KMS-11 (cell line): ENCODE data around the gene UTS2B.

ENCODE experiments used
- H2AFZ ChIP-seq: fragments of 200-600 bp; sonication (generic); 2 replicates; pipeline ENCODE4 v1.6.1; 2016; ENCODE audit warnings: antibody characterized with exemption, mixed run types, low read depth
- H3K27ac ChIP-seq: fragments of 200-600 bp; sonication (generic); 2 replicates; pipeline ENCODE4 v1.6.1; 2016; ENCODE audit warnings: mild to moderate bottlenecking, mixed run types
- H3K27me3 ChIP-seq: fragments of 200-600 bp; sonication (generic); 2 replicates; pipeline ENCODE4 v1.6.1; 2017; ENCODE audit warnings: mild to moderate bottlenecking, low read depth, mixed run types, moderate library complexity; ENCODE audit not compliant: insufficient read depth
- H3K36me3 ChIP-seq: fragments of 200-600 bp; sonication (generic); 2 replicates; pipeline ENCODE4 v1.6.1; 2017; ENCODE audit warnings: mild to moderate bottlenecking, mixed run types; ENCODE audit not compliant: insufficient read depth
- H3K4me1 ChIP-seq: fragments of 200-600 bp; sonication (generic); 2 replicates; pipeline ENCODE4 v1.6.1; 2016; ENCODE audit warnings: mild to moderate bottlenecking, low read depth, mixed run types; ENCODE audit not compliant: poor library complexity, severe bottlenecking
- H3K4me2 ChIP-seq: fragments of 200-600 bp; sonication (generic); 2 replicates; pipeline ENCODE4 v1.7.0; 2016; ENCODE audit warnings: mild to moderate bottlenecking, mixed run types
- H3K4me3 ChIP-seq: fragments of 200-600 bp; sonication (generic); IDR thresholded peaks from 2 replicates; pipeline ENCODE4 v1.6.1; 2017; ENCODE audit warnings: low read depth, low read length, mixed read lengths; ENCODE audit not compliant: insufficient read depth
- H3K79me2 ChIP-seq: fragments of 200-600 bp; sonication (generic); 2 replicates; pipeline ENCODE4 v1.6.1; 2016; ENCODE audit warnings: low read depth, mixed run types; ENCODE audit not compliant: insufficient read depth
- H3K9ac ChIP-seq: fragments of 200-600 bp; sonication (generic); 2 replicates; pipeline ENCODE4 v1.6.1; 2016; ENCODE audit warnings: mild to moderate bottlenecking, mixed run types
- H4K20me1 ChIP-seq: fragments of 200-600 bp; sonication (generic); 2 replicates; pipeline ENCODE4 v1.6.1; 2016; ENCODE audit warnings: mild to moderate bottlenecking, mixed run types; ENCODE audit not compliant: insufficient read depth
- CTCF ChIP-seq: fragments of 200-600 bp; sonication (generic); conservative IDR thresholded peaks from 2 replicates; pipeline ENCODE4 v1.6.1; 2017; ENCODE audit warnings: low read depth, mild to moderate bottlenecking, antibody characterized with exemption, low read length, moderate library complexity, mixed read lengths

The UTS2B gene

GRCh38 chr3:191338177-191338488, 7.8 kb upstream of the UTS2B start:
- no peak overlapping the region for H3K9ac ChIP-seq
- no peak overlapping the region for H3K27ac ChIP-seq
- no peaks in the 10 kb centered on the region for H3K36me3 ChIP-seq
- H3K27me3 ChIP-seq, result no peaks in the 10 kb centered on the region
- TF ChIP-seq CTCF, result no peak
- H3K79me2 ChIP-seq, result peaks cover 98% of the 10 kb centered on the region
- no peak overlapping the region for H3K4me3 ChIP-seq
- H2AFZ ChIP-seq, result no peak overlapping the region
- no peak overlapping the region for H3K4me2 ChIP-seq
- H3K4me1 ChIP-seq, result peaks cover 20% of the 10 kb centered on the region
- H4K20me1 ChIP-seq, result peaks cover 4% of the 10 kb centered on the region

- H3K27me3 ChIP-seq, result no peaks in the 10 kb centered on the region
- H3K27ac ChIP-seq, result no peak overlapping the region
Measured at GRCh38 chr3:191336833-191337232, 6.5 kb upstream of the UTS2B start.

GRCh38 chr3:191334346-191334893, 4.1 kb upstream of the UTS2B start:
- H3K36me3 ChIP-seq, result no peaks in the 10 kb centered on the region
- H2AFZ ChIP-seq, result no peak overlapping the region
- H4K20me1 ChIP-seq, result peaks cover 5% of the 10 kb centered on the region; the same call in 1 of the 2 replicates
- H3K4me3 ChIP-seq, result no peak overlapping the region
- peaks cover 98% of the 10 kb centered on the region for H3K79me2 ChIP-seq
- no peak for TF ChIP-seq CTCF
- peaks cover 45% of the 10 kb centered on the region for H3K4me1 ChIP-seq
- H3K9ac ChIP-seq, result no peak overlapping the region
- H3K27ac ChIP-seq, result no peak overlapping the region
- H3K4me2 ChIP-seq, result peak overlapping the region; percentile 10; the same call in 1 of the 2 replicates
- H3K27me3 ChIP-seq, result no peaks in the 10 kb centered on the region

More at GRCh38 chr3:191336833-191337232, 6.5 kb upstream of the UTS2B start:
- TF ChIP-seq CTCF, result no peak
- Histone ChIP-seq H2AFZ (no peak overlapping the region), H3K9ac (no peak overlapping the region), H3K79me2 (peaks cover 98% of the 10 kb centered on the region), H3K4me3 (no peak overlapping the region), H4K20me1 (no peaks in the 10 kb centered on the region; the same call in none of the 2 replicates), H3K4me1 (peaks cover 30% of the 10 kb centered on the region), H3K36me3 (no peaks in the 10 kb centered on the region), H3K4me2 (no peak overlapping the region)

DNA sequence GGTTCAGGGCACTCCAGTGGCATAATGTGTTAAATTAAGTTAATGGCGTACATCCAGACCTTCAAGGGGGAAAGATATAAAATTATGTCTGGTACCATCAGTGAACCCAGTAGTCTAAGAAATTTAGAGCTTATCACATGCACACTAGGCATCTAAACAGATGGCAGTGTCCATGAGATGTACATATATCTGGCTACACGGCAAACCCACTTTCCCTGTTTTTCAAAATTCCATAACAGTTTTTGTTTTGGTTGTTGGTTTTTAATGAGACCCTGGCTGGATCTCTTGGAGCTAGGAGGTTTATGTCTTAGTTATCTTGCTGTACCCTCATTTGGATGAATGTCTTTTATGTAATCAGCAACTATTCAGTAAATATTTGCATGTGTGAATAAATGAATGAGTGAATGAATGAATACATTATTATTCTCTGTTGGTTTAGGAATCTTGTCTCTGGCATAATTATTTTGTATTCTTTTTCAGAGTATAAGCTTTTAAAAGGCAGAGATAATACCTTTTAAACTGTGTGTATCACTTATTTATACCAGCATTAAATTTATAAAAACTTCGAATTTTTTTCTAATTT, 3.1 kb upstream of the UTS2B start:
- no peak for TF ChIP-seq CTCF
- peaks cover 5% of the 10 kb centered on the region; the same call in 1 of the 2 replicates for H4K20me1 ChIP-seq
- peaks cover 46% of the 10 kb centered on the region for H3K4me1 ChIP-seq
- no peak overlapping the region for H3K27ac ChIP-seq
- H3K4me2 ChIP-seq, result 0 out of 2 replicates have a peak overlapping the region, but pooled peaks have one; percentile 10
- no peaks in the 10 kb centered on the region for H3K36me3 ChIP-seq
- no peak overlapping the region for H2AFZ ChIP-seq
- H3K27me3 ChIP-seq, result no peaks in the 10 kb centered on the region
- H3K4me3 ChIP-seq, result no peak overlapping the region
- H3K9ac ChIP-seq, result no peak overlapping the region
- peaks cover 90% of the 10 kb centered on the region for H3K79me2 ChIP-seq
